Stimulated activated CD8-positive, alpha-beta memory T cell treated with anti-CD3 and anti-CD28 coated beads, Interleukin-4, amount 100 ng/mL, for 48 hours (primary cell): ENCODE results near the gene RSPH1.

Experiments
- DNase-seq: peaks from one replicate; pipeline ENCODE4 v3.0.0-alpha.2; 2020

The RSPH1 gene

DNA sequence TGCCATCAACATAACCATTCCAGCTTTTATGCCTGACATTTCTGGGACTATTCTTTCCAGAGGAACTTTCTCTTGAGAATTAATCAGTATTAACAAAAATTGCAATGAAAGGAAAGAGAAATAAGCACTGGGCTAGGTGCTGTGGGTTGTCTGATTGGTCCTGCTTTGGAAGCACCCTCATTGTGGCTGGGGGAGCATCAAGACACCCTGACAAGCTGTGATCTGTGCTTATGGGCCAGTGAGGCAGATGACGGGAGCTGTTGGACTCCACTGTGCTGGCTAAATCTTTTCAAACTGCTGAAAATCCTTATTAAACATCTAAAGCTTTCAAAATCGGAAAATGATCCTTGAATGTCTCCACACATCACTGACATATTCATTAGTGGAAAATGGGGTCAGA is 72.3 kb downstream of the RSPH1 start:
- no peak for DNase-seq

DNA sequence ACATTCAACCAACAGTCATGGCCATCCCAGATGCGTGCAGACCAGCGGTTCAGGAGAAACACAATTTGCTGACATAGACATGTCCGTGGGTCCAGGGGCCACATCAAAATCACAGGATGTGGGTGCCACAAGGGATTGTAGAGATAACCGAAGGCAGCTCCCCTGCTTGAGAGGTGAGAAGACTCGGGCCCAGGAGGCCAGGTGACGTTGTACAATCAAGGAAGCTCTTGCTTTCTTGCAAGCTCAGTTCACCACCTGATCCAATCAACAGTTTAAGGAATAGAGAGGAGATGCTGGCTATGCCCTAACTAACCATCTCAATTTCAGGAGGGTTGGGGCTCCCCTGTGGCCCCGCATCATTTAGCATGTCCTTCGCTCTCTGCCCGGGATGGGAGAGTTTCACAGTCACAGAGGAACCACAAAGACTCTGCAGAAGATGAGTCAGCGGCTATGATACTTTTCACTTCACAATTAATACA is 72.8 kb downstream of the RSPH1 start:
- peak; percentile 68 for DNase-seq
